K562 (cell line): ENCODE measurements around the gene CDKN1C. TPM values are rescaled to one million over a fixed set of nuclear protein-coding genes. Genes with fewer than 3 reads are reported as not detected.

Experiments
- CEBPB ChIP-seq: fragments of 450-650 bp; IDR thresholded peaks from 2 replicates; pipeline ENCODE4 v1.6.1; 2016; ENCODE audit warnings: missing genetic modification characterization, missing compliant biosample characterization
- EGR1 ChIP-seq: fragments of 450-650 bp; conservative IDR thresholded peaks from 2 replicates; pipeline ENCODE4 v1.6.1; 2017; ENCODE audit warnings: mild to moderate bottlenecking
- EHMT2 ChIP-seq: fragments of 450-650 bp; IDR thresholded peaks from 2 replicates; pipeline ENCODE4 v1.6.1; 2018; ENCODE audit warnings: antibody characterized with exemption
- HNRNPL ChIP-seq: fragments of 200-400 bp; formaldehyde crosslinking; IDR thresholded peaks from 2 replicates; pipeline ENCODE4 v1.6.1; 2017; ENCODE audit warnings: low read depth, mild to moderate bottlenecking, low read length
- MGA ChIP-seq: fragments of 450-650 bp; IDR thresholded peaks from 2 replicates; pipeline ENCODE4 v1.6.1; 2016; ENCODE audit warnings: mild to moderate bottlenecking, moderate library complexity
- MYNN ChIP-seq, 2 experiments: sonication (generic); formaldehyde crosslinking in 1 of 2; IDR thresholded peaks; 2 replicates each; pipeline versions ENCODE4 v1.5.0 to v1.6.1; 2016 to 2020; ENCODE audit warnings: antibody characterized with exemption in 1 of 2, missing genetic modification reagents in 1 of 2
- NFIC ChIP-seq: fragments of 450-650 bp; IDR thresholded peaks from 2 replicates; pipeline ENCODE4 v1.6.1; 2017; ENCODE audit warnings: mild to moderate bottlenecking, inconsistent platforms
- NR2C1 ChIP-seq, 2 experiments: fragments of 450-650 bp; IDR thresholded peaks; 2 replicates each; pipeline ENCODE4 v1.6.1; 2017; ENCODE audit warnings: mild to moderate bottlenecking in 2 of 2, antibody characterized with exemption in 1 of 2, inconsistent platforms in 1 of 2, missing compliant biosample characterization in 1 of 2, missing genetic modification characterization in 1 of 2
- SMARCA4 ChIP-seq: fragments of 450-650 bp; IDR thresholded peaks from 2 replicates; pipeline ENCODE4 v1.6.1; 2016
- ZBTB11 ChIP-seq, 3 experiments: fragments of 200-800 bp in 1 of 3; fragments of 250-450 bp in 1 of 3; fragments of 450-650 bp in 1 of 3; sonication (Bioruptor Pico) in 1 of 3; sonication (Bioruptor generic) in 1 of 3; formaldehyde crosslinking in 1 of 3; IDR thresholded peaks; 2 replicates each; pipeline versions ENCODE4 v1.6.1 to v1.8.0; 2016 to 2022; ENCODE audit warnings: mild to moderate bottlenecking in 2 of 3, missing genetic modification characterization in 2 of 3, missing compliant biosample characterization in 1 of 3, moderate library complexity in 1 of 3
- ZNF740 ChIP-seq, 3 experiments: fragments of 200-800 bp in 1 of 3; sonication (Bioruptor generic) in 1 of 3; sonication (generic) in 1 of 3; formaldehyde crosslinking in 1 of 3; IDR thresholded peaks; 2 replicates each; pipeline versions ENCODE4 v1.6.1 to v1.8.0; 2016 to 2022; ENCODE audit warnings: mild to moderate bottlenecking in 2 of 3, missing compliant biosample characterization in 2 of 3, missing genetic modification characterization in 2 of 3, missing genetic modification reagents in 1 of 3
- polyA plus RNA-seq, 8 experiments: library from polyadenylated mRNA; depleted of rRNA in 4 of 8; stranded (reverse) in 5 of 8; unstranded in 3 of 8; fragments of >200 nt; fragmentation: Nextera tagmentation in 2 of 8; fragmentation: Illumina TruSeq in 1 of 8; extraction: Ambion mirVana in 2 of 8; extraction: Trizol in 1 of 8; gene quantifications; 2 replicates each; pipeline versions ENCODE4 v1.2.1 to v1.2.3, GENCODE V29; 2011 to 2014; ENCODE audit warnings: inconsistent platforms in 1 of 8, missing spikeins in 1 of 8
- total RNA-seq, 7 experiments: library from RNA; depleted of rRNA in 6 of 7; stranded (reverse); fragments of >200 nt in 6 of 7; fragmentation: Illumina TruSeq in 2 of 7; extraction: Trizol in 2 of 7; gene quantifications; 2 replicates each; pipeline versions ENCODE4 v1.2.1 to v1.2.3, GENCODE V29; 2011 to 2021; ENCODE audit warnings: low replicate concordance in 1 of 7

Gene CDKN1C
- total and polyA plus RNA-seq, 9 of the 15 experiments (the other 6 are each of a cell fraction or from before 2014, with no cell fraction given) = 2.8 to 21.1 (median 9.3) TPM

- TF ChIP-seq NFIC (0 out of 2 replicates have a peak, but pooled peaks have one; percentile 9), EHMT2 (no peak), MGA (no peak), HNRNPL (peak; percentile 19; the same call in 1 of the 2 replicates), MYNN (IDR thresholded peaks at IDR 0.05) (no peak), MYNN (CRISPR knock-in tag; IDR thresholded peaks at IDR 0.05) (no peak), CEBPB (tag) (no peak), SMARCA4 (peak; percentile 39; the same call in 1 of the 2 replicates), ZBTB11 (CRISPR knock-in tag; IDR thresholded peaks at IDR 0.05) (0 out of 6 replicates have a peak, but pooled peaks of 1 of the 3 experiments have one; percentile 30), NR2C1 (IDR thresholded peaks at IDR 0.05) (no peak), NR2C1 (tag; IDR thresholded peaks at IDR 0.05) (no peak), ZNF740 (CRISPR knock-in tag; IDR thresholded peaks at IDR 0.05) (peak; percentile 68; the same call in 1 of the 2 replicates), ZNF740 (tag; IDR thresholded peaks at IDR 0.05) (0 out of 4 replicates have a peak, but pooled peaks of 1 of the 2 experiments have one; percentile 31), EGR1 (peak; percentile 87)
Observed at GRCh38 chr11:2912498-2912897, 26.9 kb upstream of the CDKN1C start (continued).
